HEK293T (cell line): ENCODE results near the gene TMEM106A.
"Not testable (repeated sequence)": the region's sequence is repeated elsewhere in the genome, so short reads cannot be mapped to it uniquely, and the experiment has no call there.

Experiments used
- CTCF ChIA-PET: fragments of 350-600 bp; formaldehyde crosslinking; extraction: SDS; loops from one replicate; lab custom pipeline; 2021; ENCODE audit warnings: antibody characterized with exemption, inconsistent platforms; lab: Yijun Ruan, JAX
- POLR2A ChIA-PET: fragments of 350-600 bp; formaldehyde crosslinking; extraction: SDS; loops from one replicate; lab custom pipeline; 2020; ENCODE audit warnings: antibody characterized with exemption, inconsistent platforms; lab: Yijun Ruan, JAX
- DNase-seq: peaks from one replicate; pipeline ENCODE4 v3.0.0; 2012; ENCODE audit warnings: mixed read lengths; ENCODE audit errors: extremely low spot score
- BHLHE40 ChIP-seq: fragments of 450-650 bp; IDR thresholded peaks from 2 replicates; pipeline ENCODE4 v1.6.1; 2016; ENCODE audit warnings: mild to moderate bottlenecking, moderate library complexity, borderline replicate concordance
- CTBP1 ChIP-seq: fragments of 450-650 bp; IDR thresholded peaks from 2 replicates; pipeline ENCODE4 v1.6.1; 2016; ENCODE audit warnings: borderline replicate concordance
- ELF4 ChIP-seq: fragments of 450-650 bp; IDR thresholded peaks from 2 replicates; pipeline ENCODE4 v1.6.1; 2017; ENCODE audit warnings: antibody characterized with exemption
- FOXA1 ChIP-seq: fragments of 450-650 bp; IDR thresholded peaks from 2 replicates; pipeline ENCODE4 v1.6.1; 2016; ENCODE audit warnings: mild to moderate bottlenecking
- FOXK2 ChIP-seq: fragments of 450-650 bp; IDR thresholded peaks from 2 replicates; pipeline ENCODE4 v1.6.1; 2016; ENCODE audit warnings: mild to moderate bottlenecking
- FOXM1 ChIP-seq: fragments of 450-650 bp; IDR thresholded peaks from 2 replicates; pipeline ENCODE4 v1.6.1; 2017; ENCODE audit warnings: mild to moderate bottlenecking, borderline replicate concordance
- HDGF ChIP-seq: fragments of 450-650 bp; IDR thresholded peaks from 2 replicates; pipeline ENCODE4 v1.6.1; 2017; ENCODE audit warnings: antibody characterized with exemption, borderline replicate concordance
- L3MBTL2 ChIP-seq: fragments of 450-650 bp; conservative IDR thresholded peaks from 2 replicates; pipeline ENCODE4 v1.6.1; 2016; ENCODE audit warnings: mild to moderate bottlenecking
- LEF1 ChIP-seq: fragments of 450-650 bp; IDR thresholded peaks from 2 replicates; pipeline ENCODE4 v1.6.1; 2017; ENCODE audit warnings: mild to moderate bottlenecking, borderline replicate concordance
- NFRKB ChIP-seq: fragments of 450-650 bp; IDR thresholded peaks from 2 replicates; pipeline ENCODE4 v1.6.1; 2016; ENCODE audit warnings: mild to moderate bottlenecking, moderate library complexity
- SP1 ChIP-seq: fragments of 450-650 bp; IDR thresholded peaks from 2 replicates; pipeline ENCODE4 v1.6.1; 2017
- SUZ12 ChIP-seq: fragments of 450-650 bp; IDR thresholded peaks from 2 replicates; pipeline ENCODE4 v1.6.1; 2016; ENCODE audit warnings: mild to moderate bottlenecking
- TF ChIP-seq, protein P1 (sequence below): fragments of 450-650 bp; IDR thresholded peaks from 2 replicates; pipeline ENCODE4 v1.6.1; 2016

The TMEM106A gene

DNA sequence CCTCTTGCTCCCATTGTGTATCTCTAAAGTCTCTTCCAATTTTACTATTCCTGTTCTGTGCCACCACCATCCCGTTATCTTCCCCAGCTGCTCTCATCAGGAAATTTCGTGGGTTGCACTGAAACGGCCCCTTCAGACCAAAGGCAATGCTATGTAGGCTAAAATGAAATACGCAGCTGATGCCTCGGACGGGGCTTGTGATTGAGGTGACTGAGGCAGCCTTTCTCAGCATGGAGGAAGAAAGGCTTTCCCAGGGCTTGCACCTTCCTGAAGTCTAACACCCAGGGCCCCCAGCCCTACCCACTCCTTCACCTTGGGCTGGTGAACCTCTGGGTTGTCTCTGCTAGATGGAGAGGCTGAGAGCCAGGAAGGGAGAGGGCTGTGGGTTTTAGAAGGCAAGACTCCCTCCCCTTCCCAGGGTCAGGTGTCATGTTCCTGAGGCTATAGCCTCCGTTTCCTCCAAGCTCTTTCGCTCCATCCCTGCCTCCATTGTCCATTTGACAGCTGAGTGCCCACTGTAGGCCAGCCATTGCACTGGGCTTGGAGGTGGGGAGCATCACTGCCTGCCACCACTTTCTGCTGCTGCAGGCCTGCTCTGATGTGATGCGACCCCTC, 8.9 kb downstream of the TMEM106A start:
- no peak for DNase-seq
- ChIA-PET POLR2A (interaction anchor here (1.7 to 6.4 kb wide), 2 partner anchors 96 to 147 kb away, joined by 8 to 47 read pairs; no protein-coding TSS in a partner anchor), CTCF (no interaction called here)
- TF ChIP-seq LEF1 (no peak), ELF4 (no peak), HDGF (no peak), SP1 (no peak), FOXA1 (no peak), FOXK2 (no peak)
- TF ChIP-seq, protein P1, sequence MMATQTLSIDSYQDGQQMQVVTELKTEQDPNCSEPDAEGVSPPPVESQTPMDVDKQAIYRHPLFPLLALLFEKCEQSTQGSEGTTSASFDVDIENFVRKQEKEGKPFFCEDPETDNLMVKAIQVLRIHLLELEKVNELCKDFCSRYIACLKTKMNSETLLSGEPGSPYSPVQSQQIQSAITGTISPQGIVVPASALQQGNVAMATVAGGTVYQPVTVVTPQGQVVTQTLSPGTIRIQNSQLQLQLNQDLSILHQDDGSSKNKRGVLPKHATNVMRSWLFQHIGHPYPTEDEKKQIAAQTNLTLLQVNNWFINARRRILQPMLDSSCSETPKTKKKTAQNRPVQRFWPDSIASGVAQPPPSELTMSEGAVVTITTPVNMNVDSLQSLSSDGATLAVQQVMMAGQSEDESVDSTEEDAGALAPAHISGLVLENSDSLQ, result no peak

- DNase-seq, result no peak
Observed at GRCh38 chr17:43224146-43224705, 12.6 kb downstream of the TMEM106A start.

DNA sequence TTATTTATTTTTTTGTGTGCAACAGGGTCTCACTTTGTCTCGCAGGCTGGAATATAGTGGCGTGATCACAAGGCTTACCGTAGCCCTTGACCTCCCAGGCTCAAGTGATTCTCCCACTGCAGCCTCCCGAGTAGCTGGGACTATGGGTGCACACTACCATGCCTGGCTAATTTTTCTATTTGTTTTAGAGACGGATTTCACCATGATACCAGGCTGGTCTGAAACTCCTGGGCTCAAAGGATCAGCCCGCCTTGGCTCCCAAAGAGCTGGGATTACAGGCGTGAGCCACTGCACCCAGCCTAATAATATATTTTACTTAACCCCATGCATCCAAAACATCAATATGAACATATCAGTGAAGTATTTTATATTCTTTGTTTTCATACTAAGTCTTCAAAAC, 14.7 kb downstream of the TMEM106A start:
- POLR2A ChIA-PET, result interaction anchor here (1.2 kb wide), 1 partner anchor 89 kb away, joined by 7 read pairs; no protein-coding TSS in a partner anchor
- TF ChIP-seq FOXK2, result no peak
- no peak for TF ChIP-seq SUZ12
- no peak for TF ChIP-seq ELF4
- no peak for TF ChIP-seq L3MBTL2
- no peak for TF ChIP-seq NFRKB
- no peak for DNase-seq
- CTCF ChIA-PET, result no interaction called here

More at GRCh38 chr17:43224146-43224705, 12.6 kb downstream of the TMEM106A start:
- TF ChIP-seq BHLHE40 (no peak), FOXK2 (no peak), L3MBTL2 (no peak), CTBP1 (no peak), FOXA1 (no peak), LEF1 (no peak), FOXM1 (no peak)
- ChIA-PET CTCF (no interaction called here), POLR2A (interaction anchor here (0.6 to 1.6 kb wide), 2 partner anchors 91 to 144 kb away, joined by 3 to 6 read pairs; no protein-coding TSS in a partner anchor)

GRCh38 chr17:43228020-43228782, 16.5 kb downstream of the TMEM106A start, which contains the start of gene CCDC200:
Gene CCDC200, minus strand, starts transcription at chr17:43228623. Its CDS starts 69 bp downstream, at chr17:43228554.
- DNase-seq, CTCF ChIA-PET, POLR2A ChIA-PET: not testable (repeated sequence)

DNA sequence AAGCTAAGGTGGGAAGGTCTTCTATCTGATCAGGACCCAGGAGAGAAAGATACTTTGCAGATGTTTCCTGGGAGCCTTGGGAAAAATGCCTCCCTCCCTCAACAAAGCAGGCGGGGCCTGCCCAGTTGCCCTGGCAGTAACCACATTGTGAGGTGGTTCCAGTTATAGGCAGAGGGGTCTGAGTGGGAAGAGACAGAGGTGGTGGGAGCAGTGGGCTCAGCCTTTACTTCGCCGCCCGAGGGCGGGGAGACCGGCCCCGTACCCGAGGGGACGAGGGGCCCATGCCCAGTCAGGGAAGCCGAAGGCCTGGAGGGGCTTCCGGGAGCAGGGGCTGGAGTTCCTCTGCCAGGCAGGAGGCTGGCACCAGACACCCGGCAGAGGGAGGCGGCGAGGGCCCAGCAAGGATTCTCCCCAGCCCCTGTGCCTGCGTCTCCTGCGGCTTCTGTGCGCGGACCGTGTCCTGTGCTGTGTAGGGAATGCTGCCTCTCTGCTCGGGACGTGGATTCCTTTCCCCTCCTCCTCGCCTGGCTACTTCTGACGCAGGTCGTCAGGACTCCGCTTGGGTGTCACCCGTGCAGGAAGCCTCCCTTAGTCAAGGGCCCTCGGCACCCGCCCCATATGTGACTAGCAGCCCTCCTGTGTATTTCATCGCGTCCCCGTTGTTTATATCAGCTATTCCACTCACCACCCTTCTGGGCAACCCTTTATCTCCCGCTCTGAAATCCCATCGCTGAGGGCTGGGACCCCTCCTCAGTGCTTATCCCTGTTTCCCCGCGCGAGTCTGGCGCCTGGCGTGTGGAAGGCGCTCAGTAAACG, 19.7 kb downstream of the TMEM106A start:
- POLR2A ChIA-PET, CTCF ChIA-PET, DNase-seq: not testable (repeated sequence)

DNA sequence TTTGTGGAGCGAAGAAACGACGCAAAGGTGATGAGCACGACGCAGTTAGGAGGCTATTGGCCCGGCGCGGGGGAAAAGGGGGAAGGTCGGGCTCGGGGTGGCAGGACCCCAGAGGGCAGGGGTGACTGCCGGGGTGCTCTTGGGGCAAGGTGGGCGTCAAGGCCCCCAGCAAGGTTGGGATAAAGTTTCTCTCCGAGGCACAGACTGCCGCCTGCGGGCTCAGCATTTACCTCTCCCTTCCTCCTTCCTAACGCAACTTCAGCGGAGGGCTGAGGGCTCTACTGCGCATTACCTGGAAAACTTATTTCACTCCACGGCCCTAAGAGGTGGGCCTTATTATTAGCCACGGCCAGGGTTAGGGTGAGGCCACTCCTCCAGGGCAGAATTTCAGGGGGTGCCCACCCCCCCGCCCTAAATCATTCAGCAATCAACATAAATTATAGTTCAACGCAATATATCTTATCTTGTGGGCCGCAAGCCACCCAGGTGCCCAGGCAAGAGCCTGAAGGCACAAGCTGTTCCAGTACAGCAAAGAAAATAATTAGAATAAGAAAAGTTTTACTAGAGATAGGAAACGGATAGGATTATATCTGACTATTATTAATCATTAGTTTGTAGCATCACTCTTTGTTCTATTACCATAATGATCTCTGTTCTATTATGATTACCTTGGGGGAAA, 20.5 kb downstream of the TMEM106A start:
- CTCF ChIA-PET, DNase-seq, POLR2A ChIA-PET: not testable (repeated sequence)

- POLR2A ChIA-PET, DNase-seq, CTCF ChIA-PET: not testable (repeated sequence)
Observed at GRCh38 chr17:43233263-43233662, 21.6 kb downstream of the TMEM106A start.

DNA sequence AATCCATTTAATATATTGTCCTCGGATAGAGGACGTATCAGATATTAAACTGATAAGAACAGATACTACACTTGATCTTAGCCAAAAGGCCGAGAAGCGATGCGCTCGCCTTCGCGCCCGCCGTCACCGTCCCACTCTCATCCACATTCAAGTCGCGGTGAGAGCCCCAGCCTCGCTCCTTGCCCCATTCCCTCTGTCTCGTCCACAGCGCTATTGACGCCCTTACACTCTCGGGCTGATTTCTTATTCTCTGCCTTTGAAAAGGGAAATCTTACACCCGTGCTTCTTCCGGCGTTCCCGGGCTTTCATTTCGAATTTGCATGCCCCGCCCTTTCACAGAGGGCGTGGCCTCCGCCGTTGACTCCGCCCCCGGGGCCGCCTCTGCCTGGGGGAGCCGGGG, 22.2 kb downstream of the TMEM106A start, which contains the start of gene RNU2-1:
TSS of gene RNU2-1 (minus strand) at position 101 of the 400 bp plus-strand sequence.
- POLR2A ChIA-PET, DNase-seq, CTCF ChIA-PET: not testable (repeated sequence)

DNA sequence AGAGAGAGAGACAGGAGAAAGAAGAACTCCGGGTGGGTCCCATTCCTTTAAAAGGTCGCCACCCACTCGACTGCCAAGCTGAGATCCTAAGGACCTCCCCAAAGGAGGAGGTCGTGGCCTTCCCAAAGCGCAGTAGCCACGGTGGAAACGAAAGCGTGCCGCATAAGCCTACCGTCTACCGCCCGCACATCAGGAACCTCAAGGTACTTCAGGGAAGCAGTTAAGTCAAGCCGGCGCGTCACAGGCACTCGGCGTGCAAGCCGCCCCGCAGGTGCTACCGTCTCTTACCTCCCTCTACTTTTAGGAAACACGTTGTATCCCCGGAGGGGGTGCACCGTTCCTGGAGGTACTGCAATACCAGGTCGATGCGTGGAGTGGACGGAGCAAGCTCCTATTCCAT, 27.9 kb downstream of the TMEM106A start:
- POLR2A ChIA-PET, DNase-seq, CTCF ChIA-PET: not testable (repeated sequence)

- DNase-seq, POLR2A ChIA-PET, CTCF ChIA-PET: not testable (repeated sequence)
Observed at GRCh38 chr17:43240596-43241352, 29.1 kb downstream of the TMEM106A start.

- CTCF ChIA-PET, DNase-seq, POLR2A ChIA-PET: not testable (repeated sequence)
Observed at GRCh38 chr17:43246456-43246855, 34.8 kb downstream of the TMEM106A start.
